NCI-H2171 treated with DMSO at 0.1 percent for 48 hours (cell line): Measurements from ENCODE around the gene CES3.
A peak's percentile ranks its signal among the peaks of the same experiment; 100 is the strongest.
"Not testable (repeated sequence)": the region's sequence is repeated elsewhere in the genome, so short reads cannot be mapped to it uniquely, and the experiment has no call there.

Experiments used
- DNase-seq: peaks from one replicate; lab custom pipeline; 2025; lab: John Stamatoyannopoulos, UW

CES3 gene

GRCh38 chr16:66926171-66926947, 34.7 kb upstream of the CES3 start:
- no peak for DNase-seq

GRCh38 chr16:66926961-66927436, 34.1 kb upstream of the CES3 start:
- DNase-seq, result no peak

- DNase-seq, result no peak
Measured at GRCh38 chr16:66927918-66928649, 33.0 kb upstream of the CES3 start.

- DNase-seq, result no peak
Measured at GRCh38 chr16:66928702-66929388, 32.2 kb upstream of the CES3 start.

- no peak for DNase-seq
Measured at GRCh38 chr16:66930189-66930588, 30.9 kb upstream of the CES3 start.

- DNase-seq, result no peak
Measured at GRCh38 chr16:66931665-66932064, 29.4 kb upstream of the CES3 start.

- no peak for DNase-seq
Measured at GRCh38 chr16:66932076-66932475, 29.0 kb upstream of the CES3 start.

GRCh38 chr16:66933776-66934137, 27.3 kb upstream of the CES3 start:
- DNase-seq, result no peak

- peak; percentile 76 for DNase-seq
Measured at GRCh38 chr16:66934138-66934838, 26.8 kb upstream of the CES3 start, which contains the start of gene CIAO2B. TSS of gene CIAO2B (minus strand) at chr16:66934402. CDS start at chr16:66934364, 38 bp downstream.

- not testable (repeated sequence) for DNase-seq
Measured at GRCh38 chr16:66934839-66935313, 26.2 kb upstream of the CES3 start.

GRCh38 chr16:66935314-66936011, 25.6 kb upstream of the CES3 start, which contains the start of gene CES2:
TSS of gene CES2 (plus strand) at chr16:66935516. CDS start at chr16:66935636, 120 bp downstream.
- DNase-seq, result no peak

GRCh38 chr16:66936462-66936861, 24.6 kb upstream of the CES3 start:
- DNase-seq, result no peak

GRCh38 chr16:66936889-66937554, 24.0 kb upstream of the CES3 start:
- DNase-seq, result no peak

GRCh38 chr16:66937725-66938337, 23.2 kb upstream of the CES3 start:
- no peak for DNase-seq

- DNase-seq, result no peak
Measured at GRCh38 chr16:66939366-66939765, 21.7 kb upstream of the CES3 start.

- DNase-seq, result no peak
Measured at GRCh38 chr16:66940236-66940635, 20.8 kb upstream of the CES3 start.

- no peak for DNase-seq
Measured at GRCh38 chr16:66942981-66943380, 18.1 kb upstream of the CES3 start.

GRCh38 chr16:66943426-66944053, 17.5 kb upstream of the CES3 start:
- DNase-seq, result no peak

- no peak for DNase-seq
Measured at GRCh38 chr16:66944054-66944441, 17.0 kb upstream of the CES3 start.

GRCh38 chr16:66944971-66945370, 16.1 kb upstream of the CES3 start:
- not testable (repeated sequence) for DNase-seq
